OCI-LY3 (cell line): Measurements from ENCODE around the gene HCN3.
A peak's percentile ranks its signal among the peaks of the same experiment; 100 is the strongest.

Experiments used
- H2AFZ ChIP-seq: fragments of 200-600, 300-600 bp; shearing (Covaris generic); 2 replicates; pipeline ENCODE4 v1.6.0; 2014; ENCODE audit warnings: antibody characterized with exemption, low read depth, low read length
- H3K27ac ChIP-seq: fragments of 200-600, 300-600 bp; sonication (generic); 2 replicates; pipeline ENCODE4 v1.5.1; 2014; ENCODE audit warnings: mild to moderate bottlenecking, low read length, moderate library complexity, mixed read lengths
- H3K27me3 ChIP-seq: fragments of 200-600, 300-600 bp; sonication (generic); 2 replicates; pipeline ENCODE4 v1.6.1; 2014; ENCODE audit warnings: low read depth, low read length, mixed read lengths
- H3K36me3 ChIP-seq: fragments of 200-600, 300-600 bp; sonication (generic); replicated peaks from 2 replicates; pipeline ENCODE3; 2014; ENCODE audit warnings: low read depth, low read length, mixed read lengths
- H3K4me1 ChIP-seq: fragments of 300-600, 200-600 bp; sonication (generic); 2 replicates; pipeline ENCODE4 v1.6.1; 2014; ENCODE audit warnings: low read length, mixed read lengths
- H3K4me2 ChIP-seq: fragments of 200-600, 300-600 bp; sonication (generic); 2 replicates; pipeline ENCODE4 v1.6.1; 2014; ENCODE audit warnings: low read length, mixed read lengths
- H3K4me3 ChIP-seq: fragments of 300-600, 200-600 bp; sonication (generic); 2 replicates; pipeline ENCODE4 v1.5.1; 2014; ENCODE audit warnings: antibody characterized with exemption, mild to moderate bottlenecking, low read length, moderate library complexity
- H3K79me2 ChIP-seq: fragments of 300-600, 200-600 bp; shearing (Covaris generic); 2 replicates; pipeline ENCODE4 v1.6.1; 2014; ENCODE audit warnings: mild to moderate bottlenecking, low read length, mixed read lengths
- H3K9ac ChIP-seq: fragments of 300-600, 200-600 bp; shearing (Covaris generic); 2 replicates; pipeline ENCODE4 v1.6.0; 2014; ENCODE audit warnings: mild to moderate bottlenecking, low read length, moderate library complexity
- H3K9me3 ChIP-seq: fragments of 200-600, 300-600 bp; shearing (Covaris generic); 2 replicates; pipeline ENCODE4 v1.6.1; 2014; ENCODE audit warnings: low read length, mixed read lengths; ENCODE audit not compliant: insufficient read depth
- H4K20me1 ChIP-seq: fragments of 200-600, 300-600 bp; sonication (generic); 2 replicates; pipeline ENCODE4 v1.6.1; 2016; ENCODE audit warnings: low read length, mixed read lengths; ENCODE audit not compliant: insufficient read depth
- CTCF ChIP-seq: fragments of 200-600, 300-600 bp; sonication (generic); IDR thresholded peaks from 2 replicates; pipeline ENCODE4 v1.5.1; 2014; ENCODE audit warnings: antibody characterized with exemption, low read length, low read depth
- EZH2phosphoT487 ChIP-seq: fragments of 200-600 bp; shearing (Covaris generic); IDR thresholded peaks from 2 replicates; pipeline ENCODE4 v1.6.1; 2018; ENCODE audit warnings: antibody characterized with exemption, mixed run types, low read depth

Gene HCN3

GRCh38 chr1:155319536-155319935 lies 42.3 kb downstream of the HCN3 start:
- Histone ChIP-seq H3K79me2 (peaks cover 5% of the 10 kb centered on the region), H3K36me3 (peaks cover 50% of the 10 kb centered on the region), H3K4me3 (no peak overlapping the region), H3K4me1 (peaks cover 23% of the 10 kb centered on the region), H3K9me3 (no peaks in the 10 kb centered on the region), H4K20me1 (peaks cover 36% of the 10 kb centered on the region), H2AFZ (no peak overlapping the region), H3K4me2 (no peak overlapping the region), H3K27me3 (no peaks in the 10 kb centered on the region), H3K9ac (no peak overlapping the region), H3K27ac (no peak overlapping the region)
- no peak for TF ChIP-seq CTCF

GRCh38 chr1:155320252-155320651 lies 43.0 kb downstream of the HCN3 start:
- no peak overlapping the region for H3K4me3 ChIP-seq

GRCh38 chr1:155320661-155321617 lies 43.7 kb downstream of the HCN3 start, which contains the start of gene RUSC1:
RUSC1 (plus strand) TSS chr1:155320894; CDS start chr1:155321774, 880 bp downstream.
- no peaks in the 10 kb centered on the region for H3K27me3 ChIP-seq
- no peak for TF ChIP-seq EZH2phosphoT487
- no peak for TF ChIP-seq CTCF
- peaks cover 45% of the 10 kb centered on the region for H3K36me3 ChIP-seq
- no peak within 1 kb of the TSS for H3K27ac ChIP-seq
- no peak within 1 kb of the TSS for H3K4me2 ChIP-seq
- no peaks in the 10 kb centered on the region for H3K9me3 ChIP-seq
- H3K9ac ChIP-seq = no peak within 1 kb of the TSS
- no peak within 1 kb of the TSS for H2AFZ ChIP-seq
- H3K79me2 ChIP-seq = no peaks in the 10 kb centered on the region
- H4K20me1 ChIP-seq = peaks cover 36% of the 10 kb centered on the region
- no peak within 1 kb of the TSS for H3K4me3 ChIP-seq
- peaks cover 19% of the 10 kb centered on the region for H3K4me1 ChIP-seq

More at GRCh38 chr1:155320252-155320651, 43.0 kb downstream of the HCN3 start:
- peaks cover 36% of the 10 kb centered on the region for H4K20me1 ChIP-seq
- peaks cover 20% of the 10 kb centered on the region for H3K4me1 ChIP-seq
- H3K9ac ChIP-seq = no peak overlapping the region
- no peak overlapping the region for H2AFZ ChIP-seq
- no peak for TF ChIP-seq EZH2phosphoT487
- no peak for TF ChIP-seq CTCF
- H3K4me2 ChIP-seq = no peak overlapping the region
- H3K79me2 ChIP-seq = no peaks in the 10 kb centered on the region
- no peak overlapping the region for H3K27ac ChIP-seq
- H3K9me3 ChIP-seq = no peaks in the 10 kb centered on the region
- H3K36me3 ChIP-seq = peaks cover 45% of the 10 kb centered on the region
- H3K27me3 ChIP-seq = no peaks in the 10 kb centered on the region

GRCh38 chr1:155321639-155322503 lies 44.6 kb downstream of the HCN3 start:
- Histone ChIP-seq H3K9ac (no peak overlapping the region), H3K27me3 (no peaks in the 10 kb centered on the region), H3K27ac (no peak overlapping the region), H3K4me3 (peak overlapping the region; percentile 93; the same call in 1 of the 2 replicates), H3K4me2 (peak overlapping the region; percentile 96), H3K9me3 (no peaks in the 10 kb centered on the region), H3K36me3 (peaks cover 37% of the 10 kb centered on the region), H4K20me1 (peaks cover 33% of the 10 kb centered on the region), H3K79me2 (no peaks in the 10 kb centered on the region), H3K4me1 (peaks cover 9% of the 10 kb centered on the region), H2AFZ (no peak overlapping the region)
- TF ChIP-seq EZH2phosphoT487 = no peak
- TF ChIP-seq CTCF = no peak
